H1 (cell line): ENCODE results near the gene ZRANB3. TPM values are rescaled to one million over a fixed set of nuclear protein-coding genes. Genes with fewer than 3 reads are reported as not detected.

Source experiments
- CTCF ChIA-PET: fragments of 300-600 bp; sonication (Branson Sonifier 250); formaldehyde crosslinking; loops from one replicate; lab custom pipeline; 2021; ENCODE audit not compliant: partially characterized antibody; lab: Charles Lee
- POLR2A ChIA-PET: fragments of 300-600 bp; sonication (Branson Sonifier 250); formaldehyde crosslinking; loops from one replicate; lab custom pipeline; 2021; ENCODE audit warnings: inconsistent platforms; ENCODE audit not compliant: partially characterized antibody; lab: Charles Lee
- DNase-seq, 2 experiments: peaks; one replicate each; pipeline versions ENCODE4 v3.0.0 to v3.0.0-alpha.2; 2010 to 2022; ENCODE audit warnings: low spot score in 2 of 2, low read depth in 1 of 2, mixed read lengths in 1 of 2
- FAIRE-seq: peaks from 2 replicates; lab custom pipeline; 2011; peaks lifted over from hg19 to GRCh38; lab: Jason Lieb, UNC
- H2AFZ ChIP-seq: 2 replicates; pipeline ENCODE4 v1.8.1; 2012; ENCODE audit warnings: low read length, inconsistent platforms
- H2AK5ac ChIP-seq: 2 replicates; pipeline ENCODE4 v1.6.1; 2013; ENCODE audit warnings: low read depth, low read length
- H2BK120ac ChIP-seq: replicated peaks from 2 replicates; pipeline ENCODE3; 2013; ENCODE audit warnings: low read depth, low read length, inconsistent platforms
- H2BK12ac ChIP-seq: 2 replicates; pipeline ENCODE4 v1.6.1; 2013; ENCODE audit warnings: low read depth, low read length
- H2BK15ac ChIP-seq: 2 replicates; pipeline ENCODE4 v1.6.1; 2013; ENCODE audit warnings: low read length
- H2BK20ac ChIP-seq: 2 replicates; pipeline ENCODE4 v1.6.1; 2013; ENCODE audit warnings: low read length
- H2BK5ac ChIP-seq: 2 replicates; pipeline ENCODE4 v1.6.1; 2013; ENCODE audit warnings: low read depth, low read length
- H3K14ac ChIP-seq: 2 replicates; pipeline ENCODE4 v1.6.1; 2013; ENCODE audit warnings: inconsistent platforms; ENCODE audit not compliant: insufficient read length
- H3K18ac ChIP-seq: 2 replicates; pipeline ENCODE4 v1.6.1; 2013; ENCODE audit warnings: low read length; ENCODE audit errors: extremely low read depth
- H3K23ac ChIP-seq: 2 replicates; pipeline ENCODE4 v1.6.1; 2013; ENCODE audit warnings: inconsistent platforms; ENCODE audit not compliant: insufficient read length
- H3K23me2 ChIP-seq: 2 replicates; pipeline ENCODE4 v1.6.1; 2013; ENCODE audit warnings: low read depth, low read length
- H3K27ac ChIP-seq: 2 replicates; pipeline ENCODE4 v1.6.1; 2011; ENCODE audit warnings: low read depth, low read length, inconsistent platforms
- H3K27me3 ChIP-seq, 4 experiments: replicated peaks in 1 of 4; 1 replicate in 1 of 4; 2 replicates in 3 of 4; pipeline versions ENCODE4 v1.6.1 to v1.8.1; 2011 to 2013; ENCODE audit warnings: low read length in 3 of 4, mild to moderate bottlenecking in 3 of 4, inconsistent platforms in 2 of 4, mixed read lengths in 2 of 4, moderate library complexity in 1 of 4; ENCODE audit not compliant: control insufficient read depth in 3 of 4, insufficient read depth in 3 of 4; ENCODE audit errors: extremely low read depth in 1 of 4
- H3K36me3 ChIP-seq, 4 experiments: 2 replicates each; pipeline versions ENCODE4 v1.6.1 to v1.8.1; 2011 to 2013; ENCODE audit warnings: mild to moderate bottlenecking in 4 of 4, low read length in 3 of 4, moderate library complexity in 2 of 4, control low read depth in 1 of 4, inconsistent platforms in 1 of 4; ENCODE audit not compliant: insufficient read depth in 4 of 4, control insufficient read depth in 2 of 4
- H3K4ac ChIP-seq: replicated peaks from 2 replicates; pipeline ENCODE3; 2013; ENCODE audit warnings: low read length, low read depth, mixed read lengths, inconsistent platforms; ENCODE audit not compliant: insufficient read length
- H3K4me1 ChIP-seq, 4 experiments: replicated peaks in 1 of 4; 1 replicate in 1 of 4; 2 replicates in 3 of 4; pipeline versions ENCODE4 v1.6.1 to v1.8.1; 2011 to 2013; ENCODE audit warnings: low read length in 3 of 4, inconsistent platforms in 2 of 4, mixed read lengths in 1 of 4; ENCODE audit not compliant: insufficient read depth in 4 of 4, control insufficient read depth in 3 of 4
- H3K4me2 ChIP-seq, 2 experiments: 2 replicates each; pipeline versions ENCODE4 v1.6.1 to v1.8.1; 2011 to 2013; ENCODE audit warnings: low read depth in 2 of 2, low read length in 2 of 2, control low read depth in 1 of 2, inconsistent platforms in 1 of 2, mild to moderate bottlenecking in 1 of 2; ENCODE audit not compliant: insufficient read depth in 1 of 2
- H3K4me3 ChIP-seq, 4 experiments: fragments of 200-600, 300-600 bp in 1 of 4; sonication (generic), shearing (Covaris generic), sonication (Bioruptor Twin) in 1 of 4; 2 replicates each; pipeline versions ENCODE4 v1.5.1 to v1.8.1; 2011 to 2016; ENCODE audit warnings: low read length in 4 of 4, low read depth in 3 of 4, control low read depth in 2 of 4, inconsistent platforms in 2 of 4, mild to moderate bottlenecking in 2 of 4, mixed read lengths in 1 of 4, moderate library complexity in 1 of 4; ENCODE audit not compliant: insufficient read depth in 2 of 4; ENCODE audit errors: extremely low read depth in 1 of 4
- H3K56ac ChIP-seq: replicated peaks from 2 replicates; pipeline ENCODE3; 2013; ENCODE audit warnings: low read depth, mild to moderate bottlenecking, mixed read lengths, low read length, inconsistent platforms; ENCODE audit not compliant: insufficient read length
- H3K79me1 ChIP-seq: 2 replicates; pipeline ENCODE4 v1.6.1; 2013; ENCODE audit warnings: low read depth, low read length, control low read depth
- H3K79me2 ChIP-seq, 2 experiments: 2 replicates each; pipeline versions ENCODE4 v1.6.1 to v1.8.1; 2012 to 2013; ENCODE audit warnings: low read length in 2 of 2, mild to moderate bottlenecking in 2 of 2, inconsistent platforms in 1 of 2; ENCODE audit not compliant: insufficient read depth in 2 of 2, control insufficient read depth in 1 of 2
- H3K9ac ChIP-seq, 4 experiments: replicated peaks in 1 of 4; 1 replicate in 1 of 4; 2 replicates in 3 of 4; pipeline versions ENCODE4 v1.6.1 to v1.8.1; 2011 to 2013; ENCODE audit warnings: low read depth in 3 of 4, low read length in 3 of 4, control low read depth in 2 of 4, mild to moderate bottlenecking in 2 of 4, moderate library complexity in 2 of 4, inconsistent platforms in 1 of 4; ENCODE audit errors: extremely low read depth in 1 of 4
- H3K9me3 ChIP-seq, 2 experiments: 2 replicates each; pipeline versions ENCODE4 v1.6.1 to v1.8.1; 2012 to 2013; ENCODE audit warnings: mild to moderate bottlenecking in 2 of 2, moderate library complexity in 2 of 2, control low read depth in 1 of 2, inconsistent platforms in 1 of 2, low read depth in 1 of 2, low read length in 1 of 2, mixed read lengths in 1 of 2; ENCODE audit not compliant: insufficient read depth in 2 of 2
- H4K20me1 ChIP-seq, 2 experiments: replicated peaks in 1 of 2; 2 replicates each; pipeline versions ENCODE3 to v1.8.1; 2011 to 2013; ENCODE audit warnings: inconsistent platforms in 2 of 2, low read length in 2 of 2, mild to moderate bottlenecking in 1 of 2; ENCODE audit not compliant: insufficient read depth in 2 of 2, control insufficient read depth in 1 of 2
- H4K5ac ChIP-seq: 2 replicates; pipeline ENCODE4 v1.6.1; 2013; ENCODE audit warnings: low read length, low read depth, mixed read lengths, inconsistent platforms; ENCODE audit not compliant: insufficient read length
- H4K8ac ChIP-seq: 2 replicates; pipeline ENCODE4 v1.8.0; 2013; ENCODE audit warnings: mild to moderate bottlenecking, moderate library complexity, low read length, inconsistent platforms; ENCODE audit not compliant: insufficient read depth; ENCODE audit errors: extremely low read depth
- H4K91ac ChIP-seq: replicated peaks from 2 replicates; pipeline ENCODE3; 2013; ENCODE audit warnings: low read length, mixed read lengths, inconsistent platforms; ENCODE audit not compliant: insufficient read length
- BACH1 ChIP-seq: IDR thresholded peaks from 2 replicates; pipeline ENCODE4 v1.6.1; 2012; ENCODE audit warnings: low read length, improper control_type of control experiment
- PHF8 ChIP-seq: fragments of 200-600 bp; sonication (generic); conservative IDR thresholded peaks from 2 replicates; pipeline ENCODE4 v1.7.1; 2012; ENCODE audit warnings: low read depth, mild to moderate bottlenecking, inconsistent platforms, low read length, moderate library complexity
- RAD21 ChIP-seq, 2 experiments: IDR thresholded peaks in 1 of 2; conservative IDR thresholded peaks in 1 of 2; 2 replicates each; pipeline ENCODE4 v1.6.1; 2011; ENCODE audit warnings: low read depth in 2 of 2, low read length in 2 of 2, improper control_type of control experiment in 1 of 2, inconsistent platforms in 1 of 2, mild to moderate bottlenecking in 1 of 2, moderate library complexity in 1 of 2
- WGBS, 2 experiments: shearing (Covaris generic) in 1 of 2; methylation state at CpG; one replicate each; pipeline versions ENCODE4 v1.1.6 to v1.1.7; 2013 to 2015; ENCODE audit warnings: low lambda C conversion rate in 2 of 2, mixed read lengths in 2 of 2, inconsistent platforms in 1 of 2, low coverage in 1 of 2, missing lambda C conversion rate in 1 of 2; ENCODE audit not compliant: insufficient replicate concordance in 2 of 2, insufficient coverage in 1 of 2, insufficient read length in 1 of 2; ENCODE audit errors: extremely low coverage in 1 of 2, missing lambda C conversion rate in 1 of 2; 5-methylcytosine and 5-hydroxymethylcytosine counted together
- polyA plus RNA-seq, 7 experiments: library from polyadenylated mRNA; depleted of rRNA in 3 of 7; stranded (reverse) in 5 of 7; unstranded in 2 of 7; fragments of >200 nt in 5 of 7; fragments of 200-250 nt in 2 of 7; gene quantifications; 1 replicate in 5 of 7; 2 replicates in 1 of 7; 4 replicates in 1 of 7; pipeline versions ENCODE4 v1.2.1 to v1.2.3, GENCODE V29; 2011 to 2013; ENCODE audit warnings: missing spikeins in 2 of 7, mixed read lengths in 2 of 7
- total RNA-seq: library from RNA; stranded (reverse); fragmentation: NEBNext Ultra II Directional; extraction: Animal tissue kit (Norgen Biotek cat#: 25700); gene quantifications from 2 replicates; pipeline ENCODE4 v1.2.1, GENCODE V29; 2021
- TF ChIP-seq, protein P1 (sequence below), 3 experiments: IDR thresholded peaks; 1 replicate in 2 of 3; 2 replicates in 1 of 3; pipeline versions ENCODE4 v1.5.1 to v1.6.1; 2011; ENCODE audit warnings: low read length in 3 of 3, mild to moderate bottlenecking in 3 of 3, inconsistent platforms in 2 of 3, low read depth in 1 of 3, moderate library complexity in 1 of 3; ENCODE audit not compliant: insufficient read depth in 1 of 3; ENCODE audit errors: control extremely low read depth in 1 of 3

The ZRANB3 gene
- total and polyA plus RNA-seq, 2 of the 8 experiments (the other 6 are each of a cell fraction or from before 2014, with no cell fraction given) = 4.5 to 19.3 TPM

DNA sequence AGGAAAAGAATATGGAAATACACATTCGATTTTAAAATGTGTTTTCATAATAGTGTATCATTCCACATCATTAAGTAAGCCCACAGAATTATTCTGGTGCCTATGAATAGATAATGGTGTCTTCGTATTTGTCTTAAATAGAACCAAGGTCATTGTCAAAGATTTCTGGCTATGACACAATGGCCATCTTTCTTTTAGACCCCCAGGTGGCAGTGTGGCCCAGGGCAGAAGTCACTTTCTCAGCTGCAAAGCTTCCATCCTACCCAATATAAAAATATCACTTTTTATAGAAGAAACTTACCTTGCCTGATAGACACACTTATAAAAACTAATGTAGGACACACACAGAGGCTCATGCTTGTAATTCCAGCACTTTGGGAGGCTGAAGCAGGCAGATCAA lies 57.5 kb downstream of the ZRANB3 start:
- Histone ChIP-seq H3K23me2 (no peaks in the 10 kb centered on the region), H4K91ac (no peak overlapping the region), H2AFZ (no peak overlapping the region), H3K14ac (no peak overlapping the region), H2BK15ac (no peak overlapping the region), H2BK5ac (no peak overlapping the region), H2BK120ac (no peak overlapping the region), H3K23ac (no peak overlapping the region), H3K27me3 (no peaks in the 10 kb centered on the region), H4K5ac (no peak overlapping the region), H3K4me1 (no peaks in the 10 kb centered on the region), H4K8ac (no peak overlapping the region), H3K9ac (no peak overlapping the region), H3K4me3 (no peak overlapping the region), H3K4ac (no peak overlapping the region), H3K56ac (no peak overlapping the region), H3K79me1 (no peaks in the 10 kb centered on the region), H2BK12ac (no peak overlapping the region), H3K9me3 (no peaks in the 10 kb centered on the region), H3K27ac (no peak overlapping the region), H2AK5ac (no peak overlapping the region), H3K18ac (no peak overlapping the region), H3K79me2 (no peaks in the 10 kb centered on the region), H4K20me1 (peaks cover 0 to 1% of the 10 kb centered on the region in 2 experiments), H2BK20ac (no peak overlapping the region), H3K36me3 (no peaks in the 10 kb centered on the region), H3K4me2 (no peak overlapping the region)
- ChIA-PET CTCF (interaction anchor here (0.6 to 5.1 kb wide), 13 partner anchors 9 to 471 kb away, joined by 3 to 32 read pairs (median 4); partner anchors contain the start of genes R3HDM1 and ZRANB3), POLR2A (no interaction called here)
- TF ChIP-seq, protein P1, sequence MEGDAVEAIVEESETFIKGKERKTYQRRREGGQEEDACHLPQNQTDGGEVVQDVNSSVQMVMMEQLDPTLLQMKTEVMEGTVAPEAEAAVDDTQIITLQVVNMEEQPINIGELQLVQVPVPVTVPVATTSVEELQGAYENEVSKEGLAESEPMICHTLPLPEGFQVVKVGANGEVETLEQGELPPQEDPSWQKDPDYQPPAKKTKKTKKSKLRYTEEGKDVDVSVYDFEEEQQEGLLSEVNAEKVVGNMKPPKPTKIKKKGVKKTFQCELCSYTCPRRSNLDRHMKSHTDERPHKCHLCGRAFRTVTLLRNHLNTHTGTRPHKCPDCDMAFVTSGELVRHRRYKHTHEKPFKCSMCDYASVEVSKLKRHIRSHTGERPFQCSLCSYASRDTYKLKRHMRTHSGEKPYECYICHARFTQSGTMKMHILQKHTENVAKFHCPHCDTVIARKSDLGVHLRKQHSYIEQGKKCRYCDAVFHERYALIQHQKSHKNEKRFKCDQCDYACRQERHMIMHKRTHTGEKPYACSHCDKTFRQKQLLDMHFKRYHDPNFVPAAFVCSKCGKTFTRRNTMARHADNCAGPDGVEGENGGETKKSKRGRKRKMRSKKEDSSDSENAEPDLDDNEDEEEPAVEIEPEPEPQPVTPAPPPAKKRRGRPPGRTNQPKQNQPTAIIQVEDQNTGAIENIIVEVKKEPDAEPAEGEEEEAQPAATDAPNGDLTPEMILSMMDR (IDR thresholded peaks at IDR 0.05; ENCODE audit: control extremely low read depth in 1 of 3, insufficient read depth in 1 of 3, low read depth in 1 of 3, low read length in 3 of 3) = peak; percentile 34 to 51 (median 43)
- TF ChIP-seq RAD21 (IDR thresholded peaks at IDR 0.05 in 1 of 2, conservative IDR thresholded peaks at IDR 0.05 in 1 of 2; ENCODE audit: low read depth in 2 of 2, low read length in 2 of 2) (peak; percentile 72 to 76), PHF8 (no peak), BACH1 (no peak)
- no peak for DNase-seq
- peak; percentile 42 for FAIRE-seq
- 56% methylated on average over 2 of the region's 2 CpGs; no CpG with 5 or more reads in 1 of the 2 experiments for WGBS, 2 experiments
